GM19025 (cell line): ENCODE measurements around the gene AGBL4.

Source experiments
- ATAC-seq: cut with Tn5 transposase; IDR thresholded peaks from one replicate; pipeline ENCODE4 v1.9.1; 2021; ENCODE audit warnings: mild to moderate bottlenecking, low read depth, moderate library complexity; ENCODE audit not compliant: unreplicated experiment

AGBL4 gene

DNA sequence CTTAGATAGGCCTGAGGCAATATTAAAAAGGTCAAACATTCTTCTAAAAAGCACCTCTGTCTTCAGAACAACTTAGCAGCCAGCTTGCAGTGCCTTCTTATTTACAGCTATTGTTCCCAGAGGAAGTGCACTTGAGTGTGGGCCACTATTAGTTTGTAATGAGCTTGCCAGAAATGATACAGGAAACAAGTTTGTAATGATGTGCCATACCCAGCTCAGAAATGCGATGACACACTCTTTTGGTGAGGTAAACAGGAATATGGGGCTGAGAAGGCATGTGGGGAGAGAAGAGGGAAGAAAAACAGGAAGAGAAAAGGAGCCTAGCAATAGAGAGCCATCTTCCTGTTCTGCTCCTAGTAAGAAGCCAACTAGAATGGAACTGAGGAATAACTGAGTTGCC, 295.4 kb downstream of the AGBL4 start:
- no peak for ATAC-seq

DNA sequence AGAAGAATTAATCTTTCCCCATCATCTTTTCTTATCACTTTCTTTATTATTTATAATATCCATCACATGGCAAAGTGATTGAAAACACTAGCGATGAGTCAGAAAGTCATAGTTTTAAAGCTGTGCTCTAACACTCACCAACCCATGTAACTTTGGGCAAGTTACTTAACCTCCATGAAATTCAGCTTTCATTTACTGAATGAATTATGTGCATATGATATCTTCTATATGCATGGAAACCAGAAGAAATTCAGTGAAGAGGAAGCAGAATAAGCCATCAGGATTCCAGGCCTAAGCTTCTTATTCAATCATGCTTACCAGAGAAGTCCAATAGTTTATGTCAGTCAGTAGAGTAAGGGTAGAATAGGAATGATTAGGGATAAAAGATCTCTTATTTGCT, 300.1 kb downstream of the AGBL4 start:
- no peak for ATAC-seq

DNA sequence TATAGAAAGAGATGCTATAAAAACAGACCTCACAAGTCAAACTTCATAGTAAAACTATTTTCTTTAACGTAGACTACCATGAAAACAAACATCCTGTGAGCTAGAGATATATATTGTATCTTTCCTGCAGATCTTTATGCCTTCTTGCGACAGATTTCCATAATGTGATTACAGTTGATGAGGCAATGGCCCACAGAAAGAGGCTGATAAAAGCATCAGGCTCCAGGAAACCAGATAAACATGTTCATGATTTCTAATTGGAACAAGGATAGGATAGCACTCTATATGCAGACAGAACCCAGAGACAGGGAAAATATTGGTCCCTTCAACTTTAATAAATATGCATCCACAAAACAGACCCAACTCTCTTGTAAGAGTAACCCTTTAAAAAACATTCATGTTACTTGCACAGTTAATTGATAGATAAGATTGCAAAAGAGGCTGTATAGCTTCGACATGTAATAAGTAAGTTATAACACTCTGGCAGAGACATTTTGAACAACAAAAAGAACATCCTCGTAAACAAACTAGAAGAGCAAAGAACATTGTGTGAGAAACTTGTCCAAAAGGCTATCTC, 329.4 kb downstream of the AGBL4 start:
- ATAC-seq = no peak

DNA sequence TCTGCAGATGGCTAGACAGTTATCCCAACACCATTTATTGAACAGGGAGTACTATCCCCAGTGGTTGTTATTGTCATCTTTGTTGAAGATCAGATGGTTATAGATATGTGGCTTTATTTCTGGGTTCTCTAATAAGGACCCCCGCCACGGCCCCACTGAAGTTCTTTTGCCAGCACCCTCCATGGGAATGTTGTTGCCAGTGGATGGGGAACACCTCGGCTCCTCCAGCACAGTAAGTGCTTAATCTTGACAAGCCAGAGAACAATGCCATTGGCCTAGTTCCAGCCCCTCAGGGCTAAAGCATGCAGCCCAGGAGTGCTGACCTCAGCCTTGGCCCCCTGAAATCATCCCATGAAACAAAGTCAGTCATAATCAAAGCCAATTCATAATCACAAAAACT, 337.6 kb downstream of the AGBL4 start:
- ATAC-seq = no peak

DNA sequence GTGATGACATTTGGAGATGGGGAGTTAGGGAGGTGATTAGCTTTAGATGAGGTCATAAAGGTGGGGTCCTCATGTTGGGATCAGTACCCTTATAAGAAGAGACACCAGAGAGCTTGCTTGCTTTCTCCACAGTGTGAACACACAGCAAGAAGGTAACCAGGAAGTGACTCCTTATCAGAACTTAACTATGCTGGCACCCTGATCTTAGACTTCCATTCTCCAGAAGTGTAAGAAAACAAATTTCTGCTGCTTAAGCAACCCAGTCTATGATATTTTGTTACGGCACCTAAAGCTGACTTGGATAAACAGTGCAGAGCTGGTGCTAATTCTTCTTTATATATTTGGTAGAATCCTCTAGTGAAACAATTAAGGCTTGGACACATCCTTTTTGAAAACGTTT, 346.0 kb downstream of the AGBL4 start:
- no peak for ATAC-seq

DNA sequence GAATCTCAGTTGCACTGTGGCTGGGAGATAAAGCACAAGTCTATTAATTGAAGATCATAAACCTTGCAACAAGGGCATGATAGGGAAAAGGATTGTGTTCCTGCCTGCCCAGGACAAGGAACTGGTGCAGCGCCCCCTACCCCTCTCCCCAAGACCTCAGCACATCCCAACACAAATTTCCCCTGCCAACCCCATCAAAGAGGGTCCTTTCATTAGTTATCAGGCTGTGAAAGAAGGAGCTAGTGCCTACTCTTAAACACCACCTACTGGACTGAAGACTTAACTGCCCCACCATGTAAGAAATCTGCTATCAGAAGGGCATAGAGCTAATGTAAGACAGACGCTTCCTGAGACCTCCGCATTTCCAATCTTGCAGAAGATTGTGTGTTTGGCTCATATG, 372.6 kb downstream of the AGBL4 start:
- no peak for ATAC-seq

DNA sequence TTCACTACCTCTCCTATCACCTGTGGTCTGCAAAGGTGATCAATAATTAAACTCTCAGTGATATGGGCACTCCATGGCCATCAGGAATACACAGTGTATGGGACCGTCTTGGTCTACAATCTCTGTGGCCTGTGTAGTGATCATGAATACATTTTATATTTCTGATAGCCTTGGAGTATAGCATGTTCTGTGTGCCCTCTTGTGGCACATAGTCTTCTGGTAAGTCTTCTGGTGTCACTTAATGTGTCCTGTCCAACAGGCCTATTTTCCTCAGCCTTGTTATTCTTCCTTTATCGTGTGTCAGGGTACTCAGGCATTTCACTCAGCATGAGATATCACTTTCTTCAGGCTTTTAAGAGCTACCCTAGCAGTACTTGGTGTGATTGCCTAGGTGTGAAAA, 393.6 kb downstream of the AGBL4 start:
- no peak for ATAC-seq

DNA sequence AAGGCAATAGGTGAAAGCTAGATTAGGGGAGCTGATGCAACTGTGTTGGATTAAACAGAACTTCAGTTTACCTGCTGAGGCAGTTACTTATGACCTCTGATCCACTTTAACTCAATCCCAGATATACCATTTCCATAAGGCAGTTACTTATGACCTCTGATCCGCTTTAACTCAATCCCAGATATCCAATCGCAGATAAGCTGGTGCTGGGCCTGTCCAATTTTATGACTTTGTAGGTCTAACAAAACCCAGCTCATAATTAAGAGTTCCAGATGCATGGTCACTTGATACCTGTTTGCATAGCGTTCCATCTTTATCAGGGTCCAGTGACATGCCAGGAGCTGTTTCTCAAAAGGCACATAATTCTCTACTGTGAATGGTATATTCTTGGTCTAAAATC, 396.0 kb downstream of the AGBL4 start:
- ATAC-seq = no peak

DNA sequence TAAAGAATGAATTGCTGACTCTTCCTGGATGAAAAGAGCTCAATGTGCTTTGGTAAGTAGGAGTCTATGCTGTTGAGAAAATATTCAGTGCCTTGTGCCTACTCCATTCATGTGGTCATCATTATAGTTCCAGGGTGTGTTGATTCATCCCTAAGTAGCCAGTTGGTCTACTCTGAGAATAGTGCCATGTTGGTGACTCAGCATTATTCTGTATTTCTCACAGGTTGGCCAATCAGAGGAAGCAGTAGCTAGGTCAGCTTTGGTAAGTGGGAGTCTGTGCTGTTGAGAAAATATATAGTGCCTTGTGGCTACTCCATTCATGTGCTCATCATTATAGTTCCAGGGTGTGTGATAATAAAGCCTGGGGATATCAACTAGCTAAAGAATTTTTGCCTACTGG, 397.3 kb downstream of the AGBL4 start:
- ATAC-seq = no peak

DNA sequence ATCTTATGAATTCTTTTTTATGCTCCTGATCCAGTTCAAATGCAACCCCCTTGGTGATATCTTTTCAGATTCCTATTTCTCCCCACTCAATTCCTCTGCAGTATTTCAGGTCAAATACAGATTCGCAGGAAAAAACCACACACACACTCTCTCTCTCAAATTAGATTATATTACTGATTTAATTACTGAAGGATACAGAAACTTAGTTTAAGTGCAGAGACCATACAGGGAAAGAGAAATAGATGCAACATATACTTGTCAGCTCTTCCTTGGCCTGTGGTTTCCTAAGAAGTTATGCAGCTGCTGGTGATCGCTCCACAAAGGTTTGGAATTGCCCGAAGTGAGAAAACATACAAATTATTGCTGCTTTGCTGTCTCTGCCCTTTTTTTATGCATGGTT, 400.9 kb downstream of the AGBL4 start:
- ATAC-seq = no peak

DNA sequence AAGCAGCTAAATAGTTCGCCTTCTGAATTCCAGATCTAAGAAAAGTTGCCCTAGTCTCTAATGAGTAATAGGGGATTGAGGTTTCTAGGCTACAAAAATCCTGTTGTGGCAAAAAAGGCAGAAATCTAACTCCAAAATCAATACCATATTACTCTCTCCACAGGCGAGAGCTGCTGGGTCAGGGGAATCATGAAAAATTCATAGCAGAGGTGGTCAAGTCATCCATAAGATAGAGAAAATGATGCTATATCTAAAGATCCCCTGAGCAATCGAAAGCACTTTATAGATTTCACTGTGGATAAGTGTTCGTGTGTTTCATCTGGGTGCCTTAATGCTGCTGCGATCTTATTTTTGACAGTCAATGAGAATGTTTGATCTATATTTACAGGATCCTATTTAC, 417.7 kb downstream of the AGBL4 start:
- no peak for ATAC-seq

DNA sequence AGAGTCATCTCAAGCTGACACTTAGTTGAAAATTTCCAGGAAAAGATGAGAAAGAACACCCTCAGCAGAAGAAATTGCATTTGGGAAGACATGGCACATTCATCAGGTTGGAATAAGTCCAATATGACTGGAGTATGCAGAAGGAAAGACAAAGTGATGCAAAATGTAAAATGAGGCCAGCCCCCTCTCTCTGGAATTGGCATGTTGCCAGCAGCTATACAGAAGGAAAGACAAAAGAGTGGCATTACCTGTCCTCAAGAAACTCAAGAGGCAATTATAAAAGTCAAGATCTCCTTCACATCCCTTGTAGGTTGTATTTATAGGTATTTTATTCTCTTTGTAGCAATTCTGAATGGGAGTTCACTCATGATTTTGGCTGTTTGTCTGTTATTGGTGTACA, 426.3 kb downstream of the AGBL4 start:
- ATAC-seq = no peak

DNA sequence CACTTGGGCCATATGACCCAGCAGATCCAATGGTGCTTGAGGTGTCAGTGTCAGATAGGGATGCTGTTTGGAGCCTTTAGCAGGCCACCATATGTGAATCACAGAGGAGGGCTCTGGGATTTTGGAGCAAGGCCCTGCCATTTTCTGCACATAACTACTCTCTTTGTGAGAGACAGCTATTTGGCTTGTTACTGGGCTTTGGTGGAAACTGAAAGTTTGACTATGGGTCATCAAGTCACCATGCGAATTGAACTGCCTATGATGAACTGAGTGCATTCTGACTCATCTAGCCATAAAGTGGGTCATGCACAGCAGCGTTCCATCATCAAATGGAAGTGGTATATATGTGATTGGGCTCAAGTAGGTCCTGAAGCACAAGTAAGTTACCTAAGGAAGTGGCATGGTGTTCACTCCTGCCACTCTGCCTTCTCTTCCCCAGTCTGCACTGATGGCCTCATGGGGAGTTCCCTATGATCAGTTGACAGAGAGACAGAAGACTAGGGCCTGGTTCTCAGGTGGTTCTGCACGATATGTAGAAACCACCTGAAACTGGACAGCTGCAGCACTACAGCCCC, 447.3 kb downstream of the AGBL4 start:
- ATAC-seq = no peak

DNA sequence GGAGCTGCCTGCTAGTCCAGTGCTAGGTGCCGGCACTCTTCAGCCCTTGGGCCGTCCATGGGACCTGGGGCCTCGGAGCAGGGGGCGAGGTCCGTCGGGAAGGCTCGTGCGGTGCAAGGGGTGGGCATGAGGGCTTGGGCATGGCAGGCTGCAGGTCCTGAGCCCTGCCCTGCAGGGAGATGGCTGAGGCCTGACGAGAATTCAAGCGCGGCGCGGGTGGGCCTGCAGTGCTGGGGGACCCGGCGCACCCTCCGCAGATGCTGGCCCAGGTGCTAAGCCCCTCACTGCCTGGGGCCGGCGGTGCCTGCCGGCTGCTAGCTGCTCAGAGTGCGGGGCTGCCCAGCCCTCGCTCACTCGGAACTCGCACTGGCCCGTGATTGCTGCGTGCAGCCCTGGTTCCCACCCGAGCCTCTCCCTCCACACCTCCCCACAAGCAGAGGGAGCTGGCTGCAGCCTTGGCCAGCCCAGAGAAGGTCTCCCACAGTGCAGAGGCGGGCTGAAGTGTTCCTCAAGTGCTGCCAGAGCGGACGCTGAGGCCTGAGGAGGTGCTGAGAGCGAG, 467.0 kb downstream of the AGBL4 start:
- ATAC-seq = no peak

DNA sequence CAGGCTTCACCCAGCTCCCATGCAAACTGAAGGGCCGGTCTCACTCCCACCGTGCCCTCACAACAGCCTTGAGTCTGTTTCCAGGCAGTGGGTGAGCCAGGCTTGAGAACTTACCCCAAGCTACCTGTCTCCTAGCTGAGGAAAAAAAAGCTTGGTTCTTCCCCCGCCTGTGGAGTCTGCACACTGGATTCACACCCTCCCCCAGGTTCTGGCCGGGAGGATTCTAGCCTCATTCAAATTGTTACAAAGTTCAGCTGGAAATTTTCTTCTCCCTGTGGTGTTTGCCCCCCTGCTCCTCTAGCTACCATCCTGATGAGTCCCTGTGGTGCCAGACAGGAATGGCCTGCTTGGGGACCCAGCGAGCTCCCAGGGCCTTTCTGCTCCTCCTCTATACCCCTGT, 471.7 kb downstream of the AGBL4 start:
- no peak for ATAC-seq

DNA sequence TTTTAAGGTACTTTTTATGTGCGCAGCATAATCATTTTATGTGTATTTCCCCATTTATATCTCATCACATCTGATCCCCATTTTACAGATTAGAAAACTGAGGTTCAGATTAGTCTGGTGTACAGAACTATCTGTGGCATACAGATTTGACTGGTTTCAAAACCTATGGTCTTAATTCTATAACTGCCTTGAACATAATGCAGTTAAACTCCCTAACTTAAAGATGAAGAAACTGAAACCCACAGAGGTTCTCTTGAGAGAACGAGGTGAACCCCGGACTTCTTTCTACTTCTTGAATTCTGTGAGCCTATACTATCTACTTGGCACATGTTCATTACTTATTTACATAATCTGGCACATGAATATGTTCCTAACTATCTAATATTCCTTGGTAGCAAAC, 479.1 kb downstream of the AGBL4 start:
- no peak for ATAC-seq

DNA sequence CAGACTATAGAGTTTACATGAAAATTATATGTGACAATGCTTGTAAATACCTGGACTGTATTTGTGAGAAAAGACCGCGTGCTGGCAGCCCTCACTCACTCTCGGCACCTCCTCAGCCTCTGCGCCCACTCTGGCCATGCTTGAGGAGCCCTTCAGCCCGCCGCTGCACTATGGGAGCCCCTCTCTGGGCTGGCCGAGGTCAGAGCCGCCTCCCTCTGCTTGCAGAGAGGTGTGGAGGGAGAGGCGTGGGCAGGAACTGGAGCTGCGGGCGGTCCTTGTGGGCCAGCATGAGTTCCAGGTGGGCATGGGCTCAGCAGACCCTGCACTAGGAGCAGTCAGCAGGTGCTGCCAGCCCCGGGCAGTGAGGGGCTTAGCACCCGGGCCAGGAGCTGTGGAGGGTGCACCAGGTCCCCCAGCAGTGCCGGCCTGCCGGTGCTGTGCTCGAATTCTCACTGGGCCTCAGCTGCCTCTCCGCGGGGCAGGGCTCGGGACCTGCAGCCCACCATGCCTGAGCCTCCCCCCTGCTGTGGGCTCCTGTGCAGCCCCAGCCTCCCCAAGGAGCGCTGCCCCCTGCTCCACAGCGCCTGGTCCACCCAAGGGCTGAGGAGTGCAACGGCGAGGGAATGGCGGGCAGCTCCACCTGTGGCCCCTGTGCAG, 482.5 kb downstream of the AGBL4 start:
- no peak for ATAC-seq

DNA sequence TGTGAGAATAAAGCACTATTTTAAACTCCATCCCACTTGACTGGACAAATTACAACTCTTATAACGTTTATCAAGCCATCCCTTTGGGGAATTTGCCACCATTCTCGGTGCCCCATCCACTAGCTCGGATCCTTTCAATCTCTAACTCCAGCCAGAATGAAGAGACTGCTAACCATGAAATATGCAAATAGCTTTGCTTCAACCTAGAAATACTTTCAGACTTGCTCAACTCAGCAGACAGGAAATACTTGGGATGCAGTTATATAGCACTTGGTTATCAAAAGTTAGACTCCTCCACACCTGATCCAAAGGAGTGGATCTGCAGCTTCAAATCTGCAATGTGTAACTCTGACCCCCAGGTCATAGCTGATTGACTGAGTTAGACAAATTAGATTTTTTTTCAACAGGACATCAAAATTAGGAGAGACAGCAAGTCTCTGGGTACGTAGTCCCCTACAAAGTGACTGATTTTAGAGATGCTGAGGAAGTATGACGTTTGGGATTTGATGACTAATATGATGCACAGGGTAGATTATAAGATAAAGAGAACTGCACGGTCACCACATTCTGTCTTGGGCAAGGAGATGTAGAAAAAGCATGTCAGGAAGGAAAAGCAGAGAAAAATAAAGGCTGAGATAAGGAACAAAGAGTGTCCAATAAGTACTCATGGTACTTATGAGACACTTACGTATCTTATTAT, 496.0 kb downstream of the AGBL4 start:
- ATAC-seq = no peak

DNA sequence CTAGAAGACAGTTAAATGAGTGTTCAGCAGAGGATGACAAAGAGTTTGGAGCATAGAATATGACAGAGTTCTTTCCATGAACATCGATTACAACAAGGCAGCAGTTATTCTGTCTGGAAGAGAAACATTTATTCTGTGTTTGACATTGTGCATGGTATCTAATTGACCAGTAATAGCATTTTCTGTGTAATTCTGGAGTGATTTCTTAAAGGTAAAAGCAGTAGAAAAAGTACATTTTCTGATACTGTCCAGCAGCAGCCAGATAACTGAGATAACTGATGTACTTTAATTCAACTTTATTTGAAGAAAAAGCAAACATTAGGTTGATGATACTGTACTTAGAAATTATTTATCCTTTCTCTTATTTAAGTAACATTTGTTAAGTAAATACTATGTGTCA, 497.1 kb downstream of the AGBL4 start:
- ATAC-seq = no peak

DNA sequence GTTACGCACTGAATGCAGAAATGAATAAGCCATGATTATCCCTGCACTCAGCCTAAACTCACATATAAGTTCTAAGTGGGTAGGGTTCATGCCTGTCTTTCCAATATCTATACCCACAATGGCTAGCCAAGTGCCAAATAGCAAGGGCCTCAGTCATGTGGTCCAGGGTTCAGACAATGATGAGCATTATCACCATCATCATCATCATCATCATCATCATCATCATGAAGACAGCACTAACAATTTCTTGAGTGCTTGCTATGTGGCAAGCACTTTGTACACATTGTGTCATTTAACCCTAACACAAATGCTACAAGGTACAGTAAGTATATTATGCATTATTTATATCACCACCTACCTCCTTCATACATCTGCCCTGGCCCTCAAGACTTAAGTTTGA, 500.0 kb downstream of the AGBL4 start:
- ATAC-seq = no peak

DNA sequence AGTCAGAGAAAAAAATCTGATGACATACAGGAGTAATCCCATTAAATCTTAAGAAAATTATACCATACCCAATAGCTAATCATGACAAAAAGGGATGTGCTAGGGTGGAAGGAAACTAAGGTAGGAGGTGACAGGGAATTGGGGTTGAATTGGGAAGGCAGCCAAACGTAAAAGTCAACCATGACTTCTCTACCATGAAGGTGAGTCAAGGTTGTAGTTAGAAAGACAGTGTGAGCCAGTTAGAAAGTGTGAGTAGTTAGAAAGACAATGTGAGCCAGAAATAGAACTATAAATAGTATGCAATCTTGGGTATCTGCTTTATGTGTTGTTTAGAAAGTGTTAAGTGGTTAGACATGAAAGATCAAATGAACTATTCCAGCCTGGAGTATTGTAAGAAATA, 556.8 kb downstream of the AGBL4 start:
- no peak for ATAC-seq
